Suppressor macrophage treated with lipopolysaccharide for 4 hours (primary cell): ENCODE results near the gene ZNF672.

Source experiments
- DNase-seq: peaks from one replicate; pipeline ENCODE4 v3.0.0-alpha.2; 2020

ZNF672 gene

DNA sequence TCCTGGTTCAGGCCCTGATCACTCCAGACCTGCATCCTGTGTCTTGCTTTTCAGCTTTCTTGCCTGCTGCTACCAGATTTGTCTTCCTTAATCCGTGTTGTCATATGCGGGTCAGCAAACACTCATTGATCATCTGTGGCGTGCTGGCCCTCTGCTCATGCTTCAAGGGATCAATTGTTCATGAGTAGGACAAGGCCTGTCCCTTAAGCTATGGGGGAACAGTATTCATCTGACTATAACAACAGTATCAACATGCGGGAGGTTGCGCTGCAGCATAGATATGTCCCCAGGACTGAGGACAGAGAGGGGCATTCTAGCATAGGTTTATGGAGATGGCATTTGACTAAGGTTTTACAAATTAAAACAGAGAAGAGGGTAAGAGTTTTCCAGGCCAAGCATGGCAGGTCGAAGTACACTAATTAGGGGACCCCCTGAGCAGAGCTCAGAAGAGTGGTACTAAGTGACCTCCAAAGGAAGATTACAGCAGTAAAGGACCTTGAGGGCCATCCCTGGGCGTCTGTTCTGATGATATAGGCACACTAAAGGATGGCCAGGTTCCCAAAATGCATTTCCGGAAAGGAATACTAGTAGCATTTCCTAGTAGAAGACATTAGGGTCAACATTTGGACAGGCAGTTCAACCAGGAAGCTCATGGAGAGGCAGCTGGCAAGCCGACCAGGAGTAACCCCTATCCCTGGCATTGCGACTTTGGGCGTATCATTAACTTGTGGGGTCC is 811 bp upstream of the ZNF672 start:
- DNase-seq, result no peak

DNA sequence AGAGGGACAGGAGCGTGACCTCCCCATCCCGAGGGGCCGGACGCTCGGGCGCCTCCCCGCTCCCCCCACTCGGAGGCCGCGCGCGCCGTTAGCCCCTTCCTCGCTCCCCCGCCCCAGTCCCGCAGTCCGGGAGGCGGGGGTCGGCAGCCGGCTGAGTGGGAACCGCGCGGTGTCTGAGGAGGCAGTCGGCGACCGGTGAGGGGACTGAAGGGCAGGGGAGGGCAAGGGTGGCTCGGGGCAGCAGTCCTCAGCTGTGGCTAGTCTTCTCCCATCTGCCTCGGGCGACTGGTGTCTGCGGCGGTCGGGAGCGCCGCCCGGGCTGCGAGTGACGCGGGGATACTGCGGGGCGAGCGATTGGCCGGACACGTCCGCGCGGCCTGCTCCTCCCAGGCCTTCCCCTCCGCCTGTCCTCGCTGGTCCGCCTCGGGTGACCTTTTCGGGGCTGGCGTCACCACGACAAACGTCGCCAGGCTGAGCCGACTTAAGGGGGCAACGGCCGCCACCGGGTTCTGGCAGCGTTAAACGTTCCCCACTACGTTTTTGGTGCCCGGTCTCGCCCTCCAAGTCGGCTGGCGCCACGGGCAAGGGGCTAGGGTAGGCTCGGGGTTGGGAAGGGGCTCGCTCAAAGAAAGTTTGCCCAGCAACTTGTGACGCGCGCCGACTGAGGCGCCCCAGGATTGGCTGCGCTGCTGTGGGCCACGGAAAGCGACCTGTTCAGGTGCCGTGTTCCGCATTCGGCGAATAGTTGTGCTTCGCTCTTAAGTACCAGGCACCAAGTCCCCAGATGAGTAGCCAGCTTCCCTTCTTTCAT is 538 bp downstream of the ZNF672 start:
- DNase-seq, result peak; percentile 95

GRCh38 chr1:248839168-248839555 is 1.1 kb downstream of the ZNF672 start:
- DNase-seq, result no peak

- DNase-seq, result no peak
These were observed 2.9 kb downstream of the ZNF672 start for GRCh38 chr1:248840946-248841345.

DNA sequence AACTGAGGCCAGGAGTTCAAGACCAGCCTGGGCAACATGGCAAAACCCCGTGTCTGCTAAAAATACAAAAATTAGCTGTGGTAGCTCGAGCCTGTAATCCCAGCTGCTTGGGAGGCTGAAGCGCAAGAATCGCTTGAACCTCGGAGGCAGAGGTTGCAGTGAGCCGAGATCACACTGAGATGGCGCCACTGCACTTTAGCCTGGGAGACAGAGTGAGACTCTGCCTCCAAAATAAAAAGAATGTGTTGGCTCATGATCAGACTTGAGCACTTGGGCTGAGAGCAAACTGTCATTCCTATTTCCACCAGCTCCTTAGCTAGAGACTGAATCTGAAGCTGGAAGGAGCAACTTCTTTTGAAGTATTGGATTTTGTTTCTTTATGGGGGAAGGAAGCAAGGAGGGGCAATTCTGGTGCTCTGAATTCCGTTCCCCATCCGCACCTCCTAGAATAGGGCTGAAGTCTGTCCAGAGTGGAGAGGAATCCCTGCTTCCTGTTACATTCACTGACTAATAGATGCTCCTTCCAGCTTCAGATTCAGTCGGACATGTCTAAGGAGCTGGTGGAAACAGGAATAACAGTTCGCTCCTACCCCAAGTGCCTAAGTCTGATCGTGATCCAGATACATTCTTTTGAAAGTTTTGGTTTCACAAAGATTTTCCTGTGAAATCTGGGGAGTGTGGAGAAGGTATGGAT is 3.8 kb downstream of the ZNF672 start:
- peak; percentile 33 for DNase-seq

DNA sequence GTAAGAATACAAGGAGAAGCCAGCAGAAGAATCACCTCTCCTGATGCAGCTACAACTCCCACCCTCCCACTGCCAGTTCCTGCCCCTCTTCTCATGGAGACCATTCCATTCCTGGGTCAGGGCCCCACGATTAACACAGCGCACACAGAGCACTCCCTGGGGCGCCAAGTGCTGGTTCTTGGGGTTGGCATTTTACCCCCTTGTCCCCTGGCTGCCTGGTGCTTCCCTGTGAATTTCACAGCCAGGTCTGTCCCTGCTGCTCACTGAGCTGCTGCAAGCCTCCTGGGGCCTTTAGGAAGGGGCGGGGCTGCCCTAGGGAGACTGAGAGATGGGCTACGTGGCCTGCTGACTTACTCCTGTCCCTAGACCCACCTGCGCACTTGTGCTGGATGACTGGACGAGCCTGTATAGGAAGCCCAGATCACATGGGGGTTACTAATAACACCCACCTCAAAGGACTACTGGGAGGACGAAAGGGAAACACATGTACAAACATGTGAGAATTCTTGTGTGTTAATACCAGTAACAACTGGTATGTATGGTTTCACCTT is 4.8 kb downstream of the ZNF672 start:
- DNase-seq, result no peak

- no peak for DNase-seq
These were observed 5.7 kb downstream of the ZNF672 start for GRCh38 chr1:248843687-248844086.

- DNase-seq, result no peak
These were observed 6.5 kb downstream of the ZNF672 start for GRCh38 chr1:248844526-248844925.

GRCh38 chr1:248847181-248847955 is 9.3 kb downstream of the ZNF672 start:
- no peak for DNase-seq

- no peak for DNase-seq
These were observed 10.0 kb downstream of the ZNF672 start for GRCh38 chr1:248847956-248848561.

DNA sequence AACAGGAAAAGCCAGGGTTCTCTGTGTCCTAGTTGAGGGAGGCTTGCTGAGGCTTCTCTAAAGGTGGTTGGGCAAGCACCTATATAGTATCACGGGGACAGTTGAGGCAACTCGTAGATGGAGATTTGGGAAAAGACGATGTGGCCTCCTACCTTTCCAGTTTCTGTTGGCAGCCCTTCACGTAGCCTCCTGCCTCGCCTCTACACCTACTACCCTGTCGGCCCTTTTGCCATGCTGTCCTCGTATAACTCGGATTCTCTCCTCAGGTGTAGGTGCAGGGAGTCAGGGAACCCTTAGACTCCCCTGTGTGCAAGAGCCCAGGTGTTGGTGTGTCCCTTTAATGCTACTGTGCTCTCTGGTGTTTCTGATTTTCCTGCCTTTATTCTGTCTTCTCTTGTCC is 10.6 kb downstream of the ZNF672 start:
- no peak for DNase-seq

DNA sequence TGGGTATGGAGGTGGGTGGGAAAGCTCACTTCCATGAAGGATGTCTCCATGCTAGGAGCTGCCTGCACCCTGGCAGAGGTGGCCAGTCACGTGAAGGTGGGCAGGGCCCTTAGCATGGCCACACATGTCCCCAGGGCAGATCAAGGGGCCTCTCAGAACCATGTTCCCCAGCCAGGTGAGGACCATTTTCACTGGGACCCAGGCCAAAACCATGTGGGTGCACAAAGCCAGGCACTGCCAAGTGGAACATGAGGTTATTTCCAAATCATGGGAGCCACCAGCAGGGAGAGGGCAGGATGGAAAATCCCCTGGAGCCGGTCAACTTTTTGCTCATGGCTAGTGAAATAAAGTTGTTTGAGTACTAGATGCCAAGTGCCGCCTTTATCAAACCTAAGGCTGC is 11.1 kb downstream of the ZNF672 start:
- no peak for DNase-seq

- DNase-seq, result no peak
These were observed 11.6 kb downstream of the ZNF672 start for GRCh38 chr1:248849637-248850036.

DNA sequence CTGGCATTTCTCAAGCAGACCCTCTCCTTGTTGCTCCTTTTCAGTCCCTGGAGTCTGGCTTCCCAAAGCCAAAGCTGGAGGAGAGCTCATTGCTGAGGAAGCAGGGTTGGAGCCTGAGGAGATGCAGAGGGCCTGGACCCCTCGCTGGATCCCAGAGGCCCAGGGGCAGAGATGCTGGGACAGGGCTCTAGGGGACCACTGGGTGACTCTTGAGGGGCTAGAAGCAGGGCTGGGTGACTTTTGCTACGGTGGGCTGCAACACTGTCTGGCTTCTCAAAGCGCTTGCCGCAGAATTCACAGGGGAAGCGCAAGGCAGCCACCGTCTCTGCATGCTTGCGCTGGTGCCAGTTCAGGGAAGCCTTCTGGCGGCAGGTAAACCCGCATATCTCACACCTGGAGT is 12.1 kb downstream of the ZNF672 start:
- no peak for DNase-seq

DNA sequence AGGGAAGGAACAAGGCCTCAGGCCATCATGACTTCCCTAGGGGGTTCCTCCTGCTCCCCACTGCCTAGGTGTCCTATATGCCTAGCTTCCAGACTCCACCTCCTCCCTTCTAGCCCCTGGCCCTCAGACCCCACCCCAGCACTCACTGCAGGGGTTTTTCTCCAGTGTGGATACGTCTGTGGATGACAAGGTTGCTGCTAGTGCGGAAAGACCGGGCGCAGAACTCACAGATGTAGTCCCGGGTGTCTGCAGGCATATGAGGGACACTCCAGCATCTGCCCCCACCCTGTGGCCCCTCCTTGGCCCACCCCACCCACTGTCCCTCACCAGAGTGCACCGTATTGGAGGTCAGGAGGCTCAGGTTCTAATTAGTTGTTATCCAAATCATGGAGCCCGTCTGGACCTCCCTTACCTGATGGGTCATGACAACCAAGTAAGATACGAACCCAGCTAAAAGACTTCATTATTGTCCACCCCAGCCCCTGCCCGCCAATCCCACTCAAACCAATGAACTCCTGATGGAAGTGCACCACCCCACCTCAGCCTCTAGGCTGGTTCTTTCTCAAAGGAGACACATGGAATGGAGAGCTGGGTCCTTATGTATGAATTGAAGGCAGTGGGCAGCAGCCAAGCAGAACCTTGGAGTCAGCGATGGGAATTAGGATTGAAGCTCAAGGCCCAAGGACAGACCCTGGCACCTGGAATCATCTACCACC is 12.7 kb downstream of the ZNF672 start:
- no peak for DNase-seq

- no peak for DNase-seq
These were observed 13.4 kb downstream of the ZNF672 start for GRCh38 chr1:248851390-248851789.

GRCh38 chr1:248852481-248853405 is 14.7 kb downstream of the ZNF672 start:
- DNase-seq, result no peak

DNA sequence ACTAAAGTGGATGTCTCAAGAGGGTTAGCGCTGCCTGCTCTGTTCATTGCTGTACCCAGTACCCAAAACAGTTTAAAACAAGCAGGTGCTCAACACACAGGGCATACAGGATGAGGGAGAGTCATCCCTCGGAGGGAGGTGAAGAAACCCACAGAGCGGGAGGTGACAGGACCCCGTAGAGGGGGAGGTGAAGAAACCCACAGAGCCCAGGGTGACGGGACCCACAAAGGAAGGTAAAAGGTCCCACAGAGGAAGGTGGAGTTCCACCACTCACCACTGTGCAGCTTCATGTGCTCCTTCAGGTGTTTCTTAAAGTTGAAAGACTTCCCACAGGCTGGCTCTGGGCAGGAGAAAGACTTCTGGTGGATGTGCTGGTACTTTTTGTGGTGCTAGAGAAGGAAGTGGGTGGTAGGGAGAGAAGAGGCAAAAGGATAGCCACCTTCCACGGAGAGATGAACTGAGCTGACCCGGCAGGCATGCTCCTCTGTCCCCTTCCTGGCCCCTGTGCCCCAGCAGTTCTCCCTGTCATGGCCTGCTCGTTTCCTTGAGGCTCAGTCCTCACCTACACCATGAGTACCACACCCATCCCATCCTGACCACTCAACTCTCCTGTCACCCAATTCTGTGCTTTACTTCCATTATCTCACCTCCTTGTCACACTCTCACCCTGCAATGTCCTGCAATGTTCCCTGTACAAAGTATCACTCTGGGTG is 15.8 kb downstream of the ZNF672 start:
- no peak for DNase-seq

DNA sequence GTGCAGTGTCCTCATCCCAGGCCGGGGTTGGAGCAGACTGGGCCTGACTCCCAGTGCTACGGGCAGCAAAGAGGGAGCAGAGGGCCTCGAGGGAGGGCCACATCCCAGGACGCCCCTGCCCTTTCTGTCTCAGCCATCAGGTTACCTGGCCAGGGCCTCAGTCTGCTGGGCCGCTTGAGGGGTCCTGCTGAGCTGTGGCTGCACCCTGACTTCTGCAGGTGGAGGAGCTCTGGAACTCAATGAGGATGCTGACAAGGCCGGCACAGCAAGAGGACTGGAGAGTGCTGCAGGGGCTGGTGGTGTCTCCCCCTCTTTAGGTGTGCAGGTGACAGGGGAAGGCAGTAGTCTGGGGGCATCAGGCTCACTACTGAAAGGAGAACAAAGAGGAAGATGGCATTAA is 17.6 kb downstream of the ZNF672 start:
- DNase-seq, result no peak

- DNase-seq, result no peak
These were observed 18.2 kb downstream of the ZNF672 start for GRCh38 chr1:248856176-248856575.
